Endothelial cell of umbilical vein (primary cell): ENCODE measurements around the gene UBTD1. TPM values are rescaled to one million over a fixed set of nuclear protein-coding genes. Genes with fewer than 3 reads are reported as not detected.
"Not testable (repeated sequence)": the region's sequence is repeated elsewhere in the genome, so short reads cannot be mapped to it uniquely, and the experiment has no call there.

Experiments
- BruUV-seq: library from RNA; stranded (reverse); fragments of 400-500 nt; replicated peaks from 2 replicates; lab custom pipeline; 2021; lab: Mats Ljungman, UMichigan
- CTCF ChIA-PET: fragments of 300-600, 350-600 bp; sonication (Branson Sonifier 250); formaldehyde crosslinking; loops from one replicate; lab custom pipeline; 2021; ENCODE audit warnings: antibody characterized with exemption, inconsistent platforms; lab: Charles Lee
- POLR2A ChIA-PET: fragments of 300-600, 350-600 bp; sonication (Branson Sonifier 250); formaldehyde crosslinking; loops from one replicate; lab custom pipeline; 2021; ENCODE audit warnings: antibody characterized with exemption, inconsistent platforms; lab: Charles Lee
- DNase-seq: peaks from one replicate; pipeline ENCODE4 v3.0.0-alpha.2; 2011; ENCODE audit warnings: low read depth, low spot score
- FAIRE-seq: peaks from 2 replicates; lab custom pipeline; 2011; peaks lifted over from hg19 to GRCh38; lab: Jason Lieb, UNC
- H2AFZ ChIP-seq: 2 replicates; pipeline ENCODE4 v1.6.0; 2012; ENCODE audit warnings: low read depth, low read length, control low read depth, inconsistent platforms
- H3K27ac ChIP-seq: 2 replicates; pipeline ENCODE4 v1.5.1; 2011; ENCODE audit warnings: low read depth, mild to moderate bottlenecking, control low read depth, low read length, moderate library complexity; ENCODE audit not compliant: insufficient read depth
- H3K27me3 ChIP-seq, 2 experiments: 2 replicates each; pipeline versions ENCODE4 v1.6.0 to v1.6.1; 2011; ENCODE audit warnings: low read length in 2 of 2, mixed read lengths in 1 of 2; ENCODE audit not compliant: control insufficient read depth in 2 of 2, insufficient read depth in 2 of 2
- H3K36me3 ChIP-seq, 2 experiments: 2 replicates in 1 of 2; 3 replicates in 1 of 2; pipeline ENCODE4 v1.5.1; 2011; ENCODE audit warnings: low read length in 2 of 2, mild to moderate bottlenecking in 1 of 2, moderate library complexity in 1 of 2; ENCODE audit not compliant: control insufficient read depth in 2 of 2, insufficient read depth in 2 of 2; ENCODE audit errors: extremely low read depth in 1 of 2
- H3K4me1 ChIP-seq: 3 replicates; pipeline ENCODE4 v1.5.1; 2011; ENCODE audit warnings: mild to moderate bottlenecking, low read length; ENCODE audit not compliant: control insufficient read depth, insufficient read depth; ENCODE audit errors: extremely low read depth
- H3K4me2 ChIP-seq: 2 replicates; pipeline ENCODE4 v1.6.1; 2011; ENCODE audit warnings: low read length, control low read depth, mixed read lengths; ENCODE audit not compliant: insufficient read depth
- H3K4me3 ChIP-seq, 3 experiments: fragments of 200-600 bp in 1 of 3; sonication (generic), shearing (Covaris generic) in 1 of 3; replicated peaks in 1 of 3; 2 replicates each; pipeline ENCODE4 v1.5.1; 2011 to 2016; ENCODE audit warnings: control low read depth in 3 of 3, low read length in 3 of 3, mild to moderate bottlenecking in 2 of 3, inconsistent platforms in 1 of 3, low read depth in 1 of 3, moderate library complexity in 1 of 3; ENCODE audit not compliant: insufficient read depth in 1 of 3
- H3K79me2 ChIP-seq: 2 replicates; pipeline ENCODE4 v1.6.0; 2012; ENCODE audit warnings: low read length, inconsistent platforms; ENCODE audit not compliant: control insufficient read depth, insufficient read depth
- H3K9ac ChIP-seq: replicated peaks from 2 replicates; pipeline ENCODE3; 2011; ENCODE audit warnings: low read length, control low read depth; ENCODE audit not compliant: insufficient read depth; ENCODE audit errors: extremely low read depth
- H3K9me1 ChIP-seq: replicated peaks from 3 replicates; pipeline ENCODE4 v1.6.0; 2011; ENCODE audit warnings: mild to moderate bottlenecking, low read length; ENCODE audit not compliant: control insufficient read depth, insufficient read depth; ENCODE audit errors: extremely low read depth
- H3K9me3 ChIP-seq: replicated peaks from 2 replicates; pipeline ENCODE4 v1.5.1; 2012; ENCODE audit warnings: low read length, inconsistent platforms; ENCODE audit not compliant: control insufficient read depth, insufficient read depth
- H4K20me1 ChIP-seq: replicated peaks from 2 replicates; pipeline ENCODE3; 2011; ENCODE audit warnings: mild to moderate bottlenecking, low read length; ENCODE audit not compliant: control insufficient read depth, insufficient read depth; ENCODE audit errors: extremely low read depth
- EZH2 ChIP-seq: IDR thresholded peaks from 2 replicates; pipeline ENCODE4 v1.6.1; 2012; ENCODE audit warnings: borderline replicate concordance, low read depth, mild to moderate bottlenecking, moderate library complexity, low read length, inconsistent platforms; ENCODE audit not compliant: severe bottlenecking
- FOS ChIP-seq: IDR thresholded peaks from 2 replicates; pipeline ENCODE4 v1.6.1; 2011; ENCODE audit warnings: mild to moderate bottlenecking, low read length, moderate library complexity, borderline replicate concordance; ENCODE audit not compliant: insufficient read depth
- GATA2 ChIP-seq: IDR thresholded peaks from 2 replicates; pipeline ENCODE4 v1.7.0; 2011; ENCODE audit warnings: low read depth, mild to moderate bottlenecking, moderate library complexity, mixed read lengths, low read length; ENCODE audit not compliant: insufficient read length, insufficient read depth
- MYC ChIP-seq: IDR thresholded peaks from one replicate; pipeline ENCODE4 v1.6.1; 2011; ENCODE audit warnings: mild to moderate bottlenecking, low read depth, low read length
- POLR2AphosphoS5 ChIP-seq: IDR thresholded peaks from 2 replicates; pipeline ENCODE4 v1.6.1; 2012; ENCODE audit warnings: low read depth, mild to moderate bottlenecking, control low read depth, low read length, moderate library complexity; ENCODE audit not compliant: insufficient read depth
- dilution Hi-C: fragments of 300-500 bp; cut with MboI; formaldehyde crosslinking; loops from one replicate; pipeline ENCODE4 v1.15.0; 2019; ENCODE audit warnings: low sequenced_read_pairs; ENCODE audit not compliant: extremely low pct_ligation_motif_present
- intact Hi-C: fragments of 100-400 bp; cut with micrococcal nuclease; formaldehyde crosslinking; loops from one replicate; pipeline ENCODE4 v1.10.0; 2022
- polyA plus RNA-seq, 4 experiments: library from polyadenylated mRNA; depleted of rRNA in 3 of 4; stranded (reverse) in 3 of 4; unstranded in 1 of 4; fragments of >200 nt; gene quantifications; 2 replicates each; pipeline versions ENCODE4 v1.2.1 to v1.2.3, GENCODE V29; 2011 to 2012; ENCODE audit warnings: missing spikeins in 1 of 4
- total RNA-seq: library from RNA; stranded (reverse); gene quantifications from 2 replicates; pipeline ENCODE4 v1.2.3, GENCODE V29; 2021
- TF ChIP-seq, protein P1 (sequence below), 2 donors: IDR thresholded peaks; 1 replicate in 1 of 2; 2 replicates in 1 of 2; pipeline ENCODE4 v1.5.1; 2011; ENCODE audit warnings: low read length in 2 of 2, mild to moderate bottlenecking in 2 of 2, moderate library complexity in 2 of 2, control low read depth in 1 of 2, inconsistent platforms in 1 of 2, low read depth in 1 of 2; ENCODE audit not compliant: insufficient read depth in 1 of 2; ENCODE audit errors: extremely low read depth in 1 of 2
- TF ChIP-seq, protein P2 (sequence below): IDR thresholded peaks from 2 replicates; pipeline ENCODE4 v1.6.1; 2011; ENCODE audit not compliant: insufficient read depth, insufficient read length

Gene UBTD1
- total and polyA plus RNA-seq, 2 donors (not counting 3 experiments of a cell fraction or from before 2014, with no cell fraction given): 42.6 to 63.7 TPM

DNA sequence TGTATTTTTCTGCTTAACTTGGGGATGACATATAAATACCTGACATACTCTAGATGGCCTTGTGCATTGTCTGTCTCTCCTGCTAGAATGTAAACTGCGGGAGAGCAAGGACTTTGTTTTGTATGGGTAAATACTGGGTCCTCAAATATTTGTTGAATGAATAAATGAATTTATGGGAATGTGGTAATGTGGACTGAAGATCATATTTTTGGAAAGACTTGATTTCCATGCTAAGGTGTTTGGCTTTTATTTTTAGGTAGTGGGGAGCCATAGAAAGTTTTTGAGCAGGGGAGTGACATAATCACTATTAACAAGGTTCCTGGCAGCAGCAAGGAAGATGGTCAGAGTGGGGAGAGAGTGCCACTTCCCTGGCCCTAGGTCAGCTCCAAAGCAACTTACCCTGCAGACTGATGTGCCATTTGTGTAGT, 27.0 kb downstream of the UBTD1 start:
- H3K27me3 ChIP-seq: no peaks in the 10 kb centered on the region
- H3K9me3 ChIP-seq: no peaks in the 10 kb centered on the region
- FAIRE-seq: no peak
- no TSS peak for BruUV-seq
- H3K79me2 ChIP-seq: peaks cover 10% of the 10 kb centered on the region
- CTCF ChIA-PET: interaction anchor here (1.7 kb wide), 1 partner anchor 9 kb away, joined by 8 read pairs; no protein-coding TSS in a partner anchor
- intact Hi-C loops: no loop called here
- no peaks in the 10 kb centered on the region for H4K20me1 ChIP-seq
- H3K4me3 ChIP-seq: no peak overlapping the region
- no peak overlapping the region for H2AFZ ChIP-seq
- no peak for TF ChIP-seq FOS
- TF ChIP-seq, protein P1, sequence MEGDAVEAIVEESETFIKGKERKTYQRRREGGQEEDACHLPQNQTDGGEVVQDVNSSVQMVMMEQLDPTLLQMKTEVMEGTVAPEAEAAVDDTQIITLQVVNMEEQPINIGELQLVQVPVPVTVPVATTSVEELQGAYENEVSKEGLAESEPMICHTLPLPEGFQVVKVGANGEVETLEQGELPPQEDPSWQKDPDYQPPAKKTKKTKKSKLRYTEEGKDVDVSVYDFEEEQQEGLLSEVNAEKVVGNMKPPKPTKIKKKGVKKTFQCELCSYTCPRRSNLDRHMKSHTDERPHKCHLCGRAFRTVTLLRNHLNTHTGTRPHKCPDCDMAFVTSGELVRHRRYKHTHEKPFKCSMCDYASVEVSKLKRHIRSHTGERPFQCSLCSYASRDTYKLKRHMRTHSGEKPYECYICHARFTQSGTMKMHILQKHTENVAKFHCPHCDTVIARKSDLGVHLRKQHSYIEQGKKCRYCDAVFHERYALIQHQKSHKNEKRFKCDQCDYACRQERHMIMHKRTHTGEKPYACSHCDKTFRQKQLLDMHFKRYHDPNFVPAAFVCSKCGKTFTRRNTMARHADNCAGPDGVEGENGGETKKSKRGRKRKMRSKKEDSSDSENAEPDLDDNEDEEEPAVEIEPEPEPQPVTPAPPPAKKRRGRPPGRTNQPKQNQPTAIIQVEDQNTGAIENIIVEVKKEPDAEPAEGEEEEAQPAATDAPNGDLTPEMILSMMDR (IDR thresholded peaks at IDR 0.05; ENCODE audit: extremely low read depth in 1 of 2, insufficient read depth in 1 of 2, low read depth in 1 of 2, low read length in 2 of 2): no peak
- TF ChIP-seq MYC: no peak
- TF ChIP-seq POLR2AphosphoS5: no peak
- TF ChIP-seq GATA2: no peak
- TF ChIP-seq, protein P2, sequence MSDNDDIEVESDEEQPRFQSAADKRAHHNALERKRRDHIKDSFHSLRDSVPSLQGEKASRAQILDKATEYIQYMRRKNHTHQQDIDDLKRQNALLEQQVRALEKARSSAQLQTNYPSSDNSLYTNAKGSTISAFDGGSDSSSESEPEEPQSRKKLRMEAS: no peak
- no peak for TF ChIP-seq EZH2
- dilution Hi-C loops: no loop called here
- POLR2A ChIA-PET: no interaction called here
- no peak for DNase-seq
- no peaks in the 10 kb centered on the region for H3K9me1 ChIP-seq
- H3K36me3 ChIP-seq: peaks cover 0 to 2% of the 10 kb centered on the region in 2 experiments
- no peak overlapping the region for H3K4me2 ChIP-seq
- no peaks in the 10 kb centered on the region for H3K4me1 ChIP-seq
- H3K9ac ChIP-seq: no peak overlapping the region
- no peak overlapping the region for H3K27ac ChIP-seq

GRCh38 chr10:97528876-97529275, 30.2 kb downstream of the UBTD1 start:
- H3K9me3 ChIP-seq, H3K27ac ChIP-seq, dilution Hi-C loops, BruUV-seq, H3K9ac ChIP-seq, FAIRE-seq, H3K27me3 ChIP-seq, POLR2A ChIA-PET, H3K4me1 ChIP-seq, DNase-seq, intact Hi-C loops, H3K9me1 ChIP-seq, H3K79me2 ChIP-seq, H4K20me1 ChIP-seq, H3K4me3 ChIP-seq, H2AFZ ChIP-seq, H3K36me3 ChIP-seq, H3K4me2 ChIP-seq: not testable (repeated sequence)
- CTCF ChIA-PET: interaction anchor here (1.6 kb wide), 1 partner anchor 24 kb away, joined by 5 read pairs; no protein-coding TSS in a partner anchor
